Raji (cell line): Measurements from ENCODE around the gene SBF2.

ENCODE experiments used
- POLR2A ChIP-seq: IDR thresholded peaks from 2 replicates; pipeline ENCODE4 v1.6.1; 2011; ENCODE audit warnings: low read depth, low read length, control low read depth; ENCODE audit not compliant: insufficient read depth

Gene SBF2

DNA sequence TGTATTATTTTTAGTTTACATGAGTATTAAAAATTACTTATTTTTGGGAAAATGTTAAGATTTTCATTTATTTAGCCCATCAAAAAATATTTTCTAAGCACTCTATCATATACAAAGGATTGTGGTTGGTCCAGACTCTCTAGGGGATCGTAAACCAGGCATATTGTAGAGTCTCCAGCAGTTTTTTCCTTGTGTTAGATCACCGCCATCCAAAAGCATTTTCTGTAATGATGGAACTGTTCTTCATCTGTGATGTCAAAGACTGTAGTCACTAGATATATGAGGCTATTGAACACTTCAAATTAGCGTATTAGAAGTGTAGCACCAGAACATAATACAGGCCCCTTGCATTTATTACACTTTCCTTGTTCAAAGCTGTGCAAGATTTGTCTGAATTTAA is 154.9 kb downstream of the SBF2 start:
- TF ChIP-seq POLR2A, result no peak

DNA sequence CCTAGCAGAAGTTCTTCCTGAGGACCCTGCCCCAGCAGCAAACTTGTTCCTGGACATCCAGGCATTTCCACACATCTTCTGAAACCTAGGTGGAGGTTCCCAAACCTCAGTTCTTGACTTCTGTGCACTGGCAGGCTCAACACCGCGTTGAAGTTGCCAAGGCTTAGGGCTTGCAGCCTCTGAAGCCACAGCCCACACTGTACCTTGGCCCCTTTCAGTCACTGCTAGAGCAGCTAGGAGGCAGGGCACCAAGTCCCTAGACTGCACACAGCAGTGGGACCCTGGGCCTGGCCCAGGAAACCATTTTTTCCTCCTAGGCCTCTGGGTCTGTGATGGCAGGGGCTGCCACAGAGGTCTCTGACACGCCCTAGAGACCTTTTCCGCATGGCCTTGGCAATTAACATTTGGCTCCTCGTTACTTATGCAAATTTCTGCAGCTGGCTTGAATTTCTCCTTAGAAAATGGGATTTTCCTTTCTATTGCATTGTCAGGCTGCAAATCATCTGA is 159.0 kb downstream of the SBF2 start:
- TF ChIP-seq POLR2A, result no peak

DNA sequence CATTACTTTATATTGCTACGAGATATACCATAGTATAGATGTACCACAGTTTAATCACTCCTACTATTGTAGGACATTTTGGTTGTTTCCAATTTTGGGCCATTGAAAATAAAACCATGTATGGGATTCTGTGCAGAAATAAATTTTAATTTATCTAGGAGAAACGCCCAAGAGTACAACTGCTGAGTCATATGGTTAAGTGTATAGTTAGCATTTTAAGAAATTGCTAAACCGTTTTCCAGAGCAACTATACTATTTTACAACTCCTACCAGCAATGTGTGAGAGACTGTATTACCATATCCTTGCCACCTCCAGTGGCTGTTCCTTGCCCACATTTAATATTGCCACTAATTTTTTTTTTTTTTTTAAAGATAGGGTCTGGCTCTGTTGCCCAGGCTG is 163.1 kb downstream of the SBF2 start:
- no peak for TF ChIP-seq POLR2A

DNA sequence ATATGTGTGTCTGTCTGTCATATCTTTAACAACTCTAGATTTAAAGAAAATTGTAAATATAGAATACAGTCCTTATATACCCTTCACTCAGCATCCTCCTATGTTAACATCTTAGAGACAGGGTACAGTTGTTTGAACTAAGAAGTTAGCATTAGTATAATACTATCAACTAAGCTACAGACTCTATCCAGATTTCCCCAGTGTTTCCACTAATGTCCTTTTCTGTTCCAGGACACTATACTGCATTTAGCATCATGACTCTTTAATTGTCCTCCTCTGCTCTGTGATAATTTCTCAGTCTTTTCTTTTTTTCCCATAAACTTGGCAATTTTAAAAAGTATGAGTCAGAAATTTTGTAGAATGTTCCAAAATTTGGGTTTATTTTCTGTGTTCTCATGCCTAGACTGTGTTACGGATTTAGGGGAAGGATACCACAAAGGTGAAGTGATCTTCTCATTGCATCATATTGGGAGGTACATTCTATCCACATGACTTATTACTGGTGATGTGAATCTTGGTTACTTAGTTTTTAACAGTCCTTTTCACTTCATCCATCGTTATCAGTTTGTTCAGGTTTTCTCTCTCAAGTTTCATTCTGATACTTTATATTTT is 168.4 kb downstream of the SBF2 start:
- no peak for TF ChIP-seq POLR2A

DNA sequence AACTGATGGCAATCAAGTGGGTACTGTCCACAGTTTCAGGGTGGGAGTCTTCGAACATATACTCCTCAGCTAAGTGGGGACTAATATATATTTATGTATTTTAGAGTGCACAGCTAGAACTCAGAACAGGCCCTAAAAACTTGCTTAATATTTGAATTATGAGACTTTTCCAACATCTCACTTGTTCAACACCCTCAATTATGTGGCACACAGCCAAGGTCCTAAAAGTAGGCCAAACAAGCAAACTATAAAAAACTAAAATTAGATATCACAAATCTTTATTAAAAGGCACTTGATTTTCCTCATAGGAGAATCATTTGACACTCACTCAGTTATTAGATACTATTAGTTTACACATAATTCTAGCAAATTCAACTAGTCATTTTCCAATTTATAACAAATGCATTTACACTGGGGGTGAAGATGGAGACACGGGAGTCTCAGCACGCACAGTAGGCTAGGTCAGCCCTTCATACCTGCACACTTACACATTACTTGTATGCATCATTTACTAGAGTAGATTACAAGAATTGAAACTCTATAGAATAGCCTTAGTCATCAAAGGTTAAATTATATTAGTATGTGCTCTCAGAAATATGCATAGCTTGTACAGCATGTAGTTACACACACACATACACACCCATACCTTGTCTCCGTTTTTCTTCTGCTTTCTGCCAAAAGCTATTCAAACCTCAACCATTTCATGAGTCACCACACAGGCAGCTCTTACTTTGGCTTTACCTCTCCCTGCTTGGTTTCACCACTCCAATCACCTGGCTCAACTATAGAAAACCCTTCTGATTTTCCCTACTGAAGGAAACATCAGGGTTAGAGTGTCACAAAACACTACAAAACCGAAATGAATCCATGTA is 171.5 kb downstream of the SBF2 start:
- TF ChIP-seq POLR2A, result no peak

DNA sequence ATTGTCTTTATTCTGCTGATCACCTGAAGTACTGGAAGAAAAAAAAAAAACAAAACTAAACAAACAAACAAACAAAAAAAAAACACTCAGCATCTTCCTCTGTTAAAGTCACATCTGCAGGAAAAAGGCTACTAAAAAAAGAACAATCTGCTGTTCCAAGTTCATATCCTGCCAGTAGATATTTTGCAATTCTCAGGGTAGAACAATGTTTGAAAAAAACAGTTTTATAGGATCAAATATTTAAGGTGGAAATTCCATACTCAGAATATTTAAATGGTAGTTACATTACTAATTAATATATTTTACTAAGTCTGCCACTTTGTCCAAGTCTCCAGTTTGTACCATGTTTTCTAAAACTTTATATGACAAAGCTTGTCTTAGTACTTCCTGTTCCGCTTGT is 175.2 kb downstream of the SBF2 start:
- TF ChIP-seq POLR2A, result no peak

DNA sequence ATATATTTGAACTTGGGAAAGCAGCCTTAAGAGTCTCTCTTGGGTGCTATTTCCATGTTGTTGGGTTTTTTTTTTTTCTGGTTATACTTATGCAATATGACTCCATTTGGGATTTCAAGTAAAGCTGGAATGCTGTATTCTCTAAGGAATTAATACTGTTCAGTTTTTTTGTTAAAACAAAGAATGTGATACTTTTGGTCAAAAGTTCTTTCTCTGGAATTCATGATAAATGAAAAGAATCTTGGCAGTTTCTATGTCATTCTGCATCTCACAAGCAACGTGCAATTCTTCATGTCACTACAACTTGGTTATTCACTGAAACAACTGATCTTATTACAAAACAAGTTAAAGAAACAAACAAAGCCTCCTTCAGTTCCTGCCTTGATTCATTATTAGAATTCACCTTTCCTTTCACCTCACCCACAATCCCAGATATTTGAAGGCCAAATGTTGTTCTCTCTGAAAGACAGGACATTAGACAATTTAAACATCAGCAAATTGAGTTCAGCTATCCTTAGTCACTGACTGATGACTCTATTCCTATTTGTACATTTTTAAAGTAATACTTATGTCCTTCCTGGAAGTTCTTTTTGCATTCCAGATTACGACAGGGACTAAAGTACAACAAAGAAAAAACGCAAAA is 176.2 kb downstream of the SBF2 start:
- no peak for TF ChIP-seq POLR2A

DNA sequence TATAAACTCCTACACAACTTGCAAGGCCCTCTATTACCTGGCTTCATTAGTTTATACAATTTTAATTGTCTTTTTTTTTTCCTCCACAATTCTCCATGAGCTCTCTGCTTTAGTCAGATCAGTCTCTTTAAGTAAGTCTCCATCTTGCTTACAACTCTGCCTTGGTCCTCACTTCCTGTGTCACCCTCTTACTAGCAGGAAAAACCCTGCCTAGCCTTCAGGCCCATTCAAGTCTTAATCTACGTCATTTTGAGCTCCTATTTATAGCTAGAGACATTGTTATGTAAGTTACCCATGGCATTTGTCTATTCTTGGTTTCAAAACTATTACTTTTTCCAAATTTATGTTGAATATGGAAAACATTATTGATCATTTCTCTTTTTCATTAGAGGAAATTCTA is 177.4 kb downstream of the SBF2 start:
- TF ChIP-seq POLR2A, result no peak

DNA sequence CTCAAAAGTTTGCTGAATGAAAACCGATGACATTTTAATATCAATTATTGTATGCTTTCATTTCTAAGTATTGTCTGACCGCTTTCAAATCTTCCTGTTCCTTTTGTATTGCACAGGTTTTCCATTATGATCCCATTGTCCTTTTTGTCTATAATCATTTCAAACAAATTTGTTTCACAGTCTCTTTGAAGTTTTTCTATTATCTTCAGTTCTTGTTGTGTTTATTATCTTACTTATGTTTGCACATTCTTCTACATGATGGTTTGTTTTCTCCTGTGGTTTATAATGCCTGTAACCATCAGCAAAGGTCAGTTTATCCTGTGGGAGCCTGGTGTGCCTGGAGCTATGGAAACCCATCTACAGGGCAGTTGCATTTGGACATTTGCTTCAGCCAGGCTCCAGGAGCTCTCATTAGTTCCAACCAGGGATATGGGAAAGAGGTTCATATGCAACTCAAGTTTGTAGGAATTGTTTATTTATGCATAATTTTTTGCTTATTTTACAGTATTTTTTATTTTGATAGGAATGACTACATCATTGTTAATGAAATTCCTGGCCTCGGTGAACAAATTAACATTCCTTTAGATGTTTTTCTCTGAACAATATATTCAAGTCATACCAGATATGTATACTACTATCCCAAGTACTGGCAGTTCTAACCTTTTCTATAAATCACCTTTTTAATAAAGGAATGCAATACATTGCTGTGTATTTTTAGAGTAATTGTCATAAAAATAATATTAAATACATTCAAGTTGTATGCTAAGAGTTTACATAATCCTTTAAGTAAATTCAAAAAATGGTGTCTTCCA is 179.2 kb downstream of the SBF2 start:
- no peak for TF ChIP-seq POLR2A

DNA sequence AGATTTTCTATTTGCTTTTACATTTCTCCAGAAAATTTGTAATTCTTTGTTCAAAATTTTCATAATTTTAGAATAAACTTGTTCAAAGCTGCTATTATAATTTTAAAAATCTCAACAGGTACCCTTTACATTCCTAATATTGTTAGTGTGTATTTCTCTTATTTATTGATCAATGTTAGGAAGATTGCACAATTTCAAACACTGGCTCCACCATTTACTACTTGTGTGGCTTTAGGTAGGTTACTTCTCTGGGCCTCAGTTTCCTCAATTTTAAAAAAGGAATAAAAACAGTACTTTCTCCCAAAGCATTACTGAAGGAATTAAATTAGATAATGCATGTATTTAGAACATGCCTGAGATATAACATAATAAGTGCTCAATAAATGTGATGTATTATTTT is 180.2 kb downstream of the SBF2 start:
- TF ChIP-seq POLR2A, result no peak

DNA sequence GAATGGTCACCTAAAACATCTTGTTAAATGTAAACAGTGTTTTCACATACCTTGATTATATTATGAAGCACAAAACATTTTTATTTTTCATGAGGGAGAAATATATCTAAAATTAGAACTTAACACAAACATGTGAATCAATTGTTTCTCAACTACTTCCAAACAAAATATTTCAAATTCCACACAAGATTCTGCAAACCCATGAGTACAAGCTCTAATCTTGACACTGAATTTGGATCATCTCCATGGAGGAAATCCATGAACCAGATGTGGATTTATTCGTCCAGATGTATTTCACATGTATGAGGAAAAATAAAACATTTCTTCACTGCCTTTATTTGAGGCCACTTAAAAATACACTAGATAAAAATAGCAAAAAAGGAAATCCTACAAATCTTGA is 184.2 kb downstream of the SBF2 start:
- TF ChIP-seq POLR2A, result no peak

DNA sequence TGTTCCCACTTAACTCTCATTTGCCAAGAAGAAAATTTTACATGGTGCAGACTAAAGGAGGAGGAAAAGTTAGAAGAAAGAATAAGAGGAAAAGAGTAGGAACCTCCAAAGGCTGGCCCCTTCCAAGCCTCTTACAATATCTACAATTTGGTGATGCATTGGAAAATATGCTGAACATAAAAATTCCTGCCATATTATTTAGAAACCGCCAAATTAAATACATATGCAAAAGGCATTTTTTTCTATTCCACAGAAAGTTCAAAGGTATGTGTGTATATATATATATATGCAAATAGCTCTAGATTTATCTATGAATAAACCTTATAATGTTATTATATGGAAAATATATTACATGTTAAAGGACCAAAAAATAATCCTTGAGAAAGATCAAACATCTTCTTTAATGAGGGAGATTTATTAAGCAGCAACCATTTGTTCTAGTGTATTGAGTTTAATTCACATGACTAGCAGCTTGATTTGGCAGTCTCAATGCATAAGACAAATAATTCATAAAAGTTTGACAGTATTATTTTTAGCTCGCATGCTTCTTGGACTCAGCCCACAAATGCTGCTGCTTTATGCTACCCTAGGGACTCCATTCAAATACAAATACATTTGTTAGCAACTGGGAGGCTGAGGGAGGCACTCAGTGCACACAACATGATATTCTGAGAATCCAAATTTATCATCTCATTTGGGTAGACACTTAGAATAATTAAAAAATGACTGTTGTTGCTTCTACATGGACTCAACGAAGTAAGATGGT is 184.9 kb downstream of the SBF2 start:
- TF ChIP-seq POLR2A, result no peak

DNA sequence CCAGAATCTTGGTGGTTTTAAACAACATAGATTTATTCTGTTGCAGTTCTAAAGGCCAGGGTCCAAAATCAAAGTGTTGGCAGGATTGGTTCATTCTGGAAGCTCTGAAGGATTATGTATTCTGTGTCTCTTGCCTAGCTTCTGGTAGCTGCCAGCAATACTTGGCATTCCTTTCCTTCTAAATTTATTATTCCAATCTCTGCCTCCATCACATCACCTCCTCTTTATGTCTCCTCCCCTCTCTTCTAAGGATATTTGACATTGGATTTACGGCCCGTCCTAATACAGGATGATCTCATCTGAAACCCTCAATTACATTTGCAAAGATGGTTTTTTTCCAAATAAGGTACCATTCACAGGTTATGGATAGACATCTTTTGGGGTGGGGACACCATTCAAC is 186.5 kb downstream of the SBF2 start:
- no peak for TF ChIP-seq POLR2A

DNA sequence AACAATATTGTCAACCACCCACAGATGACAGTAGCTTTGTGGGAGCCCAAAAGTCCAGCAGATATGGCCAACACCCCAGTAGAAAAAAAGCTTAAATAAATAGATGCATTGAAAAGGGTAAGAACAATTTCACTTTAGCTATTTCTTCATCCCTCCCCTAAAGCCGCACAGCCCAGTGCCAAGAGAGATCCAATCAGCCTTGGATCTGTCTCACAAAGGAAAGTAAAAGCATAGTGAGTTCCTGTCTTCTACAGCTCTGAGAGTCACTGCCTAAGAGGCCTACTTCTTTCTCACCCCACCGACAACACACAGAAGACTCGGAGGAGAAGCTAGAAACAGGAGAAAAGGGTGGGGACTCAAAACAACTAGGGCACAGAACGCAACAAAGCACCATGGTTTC is 196.4 kb downstream of the SBF2 start:
- no peak for TF ChIP-seq POLR2A
